A549 treated with RU486 at 1 μM for 4 hours (cell line): ENCODE results near the gene SURF2. TPM values are rescaled to one million over a fixed set of nuclear protein-coding genes. Genes with fewer than 3 reads are reported as not detected.

Source experiments
- total RNA-seq: library from RNA; stranded (reverse); fragments of 200-300 nt; extraction: Qiagen RNA extraction; gene quantifications from 5 replicates; pipeline ENCODE4 v1.2.3, GENCODE V29; 2022; ENCODE audit warnings: low read depth

Gene SURF2
- total RNA-seq: 36.9 to 58.0 TPM (median 48.7 TPM) in 5 replicates

DNA sequence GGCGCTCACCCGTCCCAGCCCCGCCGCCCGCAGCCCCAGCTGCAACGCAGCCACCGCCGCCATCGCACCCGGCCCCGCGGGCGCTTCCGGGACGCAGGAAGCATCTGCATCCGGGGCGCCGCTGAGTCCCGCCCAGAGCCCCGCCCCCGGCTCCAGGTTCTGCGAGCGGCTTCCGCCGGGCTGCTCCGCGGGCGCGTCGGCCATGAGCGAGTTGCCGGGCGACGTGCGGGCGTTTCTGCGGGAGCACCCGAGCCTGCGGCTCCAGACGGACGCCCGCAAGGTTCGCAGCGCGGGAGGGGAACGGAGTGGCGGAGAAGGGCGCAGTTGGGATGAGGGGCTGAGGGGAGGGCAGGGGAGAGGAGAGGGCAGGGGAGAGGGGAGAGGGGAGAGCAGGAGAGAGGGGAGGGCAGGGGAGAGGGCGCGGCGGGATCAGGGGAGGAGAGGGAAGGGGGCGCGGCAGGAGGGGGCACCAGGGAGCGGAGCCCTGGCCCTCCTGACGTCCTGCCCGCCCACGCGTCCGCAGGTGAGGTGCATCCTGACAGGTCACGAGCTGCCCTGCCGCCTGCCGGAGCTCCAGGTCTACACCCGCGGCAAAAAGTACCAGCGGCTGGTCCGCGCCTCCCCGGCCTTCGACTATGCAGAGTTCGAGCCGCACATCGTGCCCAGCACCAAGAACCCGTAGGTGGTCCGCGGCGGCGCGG is at the start of gene SURF2, which contains the start of gene SURF1:
TSS of gene SURF2 (plus strand) at position 160 of the 701 bp plus-strand sequence. CDS start at position 203, 43 bp downstream.
TSS of gene SURF1 (minus strand) at position 97 of the 701 bp plus-strand sequence. CDS start at position 63, 34 bp downstream.

DNA sequence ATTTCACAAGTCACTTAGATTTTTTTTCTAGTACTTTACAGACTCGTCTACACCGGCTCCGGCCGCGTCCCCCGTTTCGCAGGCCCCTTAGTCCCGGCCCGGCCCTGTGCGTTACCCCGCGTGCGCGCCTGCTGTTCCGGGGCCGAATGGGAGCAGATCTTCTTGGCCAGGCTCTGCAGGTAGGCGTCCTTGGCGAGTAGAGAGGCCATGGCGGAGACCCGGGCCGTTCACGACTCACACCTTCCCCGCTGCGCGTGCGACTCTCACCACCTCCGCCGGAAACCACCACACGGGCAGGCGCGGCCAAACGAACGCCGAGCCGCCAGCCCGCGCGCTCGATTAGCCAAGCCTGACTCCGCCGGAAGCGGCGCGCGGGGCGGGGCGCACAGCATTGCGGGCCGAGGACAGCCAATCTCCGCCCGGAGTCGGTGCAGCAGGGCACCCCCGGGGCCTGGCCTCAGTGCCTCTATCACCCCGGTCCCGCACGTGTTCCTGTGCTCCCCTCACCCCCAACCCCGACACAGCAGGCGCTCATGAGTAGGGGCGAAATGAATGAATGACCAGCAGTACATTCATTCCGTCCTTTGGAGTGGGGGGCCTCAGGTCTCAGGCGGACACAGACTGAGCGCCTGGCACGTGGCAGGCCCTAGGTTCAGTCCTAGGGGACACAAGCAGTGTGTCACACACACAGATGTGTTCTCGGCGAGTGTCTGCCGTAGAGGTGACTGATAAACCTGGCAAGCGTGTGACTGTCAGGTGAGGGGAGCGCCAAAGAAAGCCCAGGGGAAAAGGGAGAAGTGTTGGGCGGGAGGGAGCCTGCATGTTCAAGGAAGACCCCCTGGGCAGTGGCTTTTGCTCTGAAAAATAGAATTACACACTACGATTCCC is 20.2 kb upstream of the SURF2 start, which contains the start of gene SURF6:
TSS of gene SURF6 (minus strand) at position 265 of the 888 bp plus-strand sequence. CDS start at position 209, 56 bp downstream.

DNA sequence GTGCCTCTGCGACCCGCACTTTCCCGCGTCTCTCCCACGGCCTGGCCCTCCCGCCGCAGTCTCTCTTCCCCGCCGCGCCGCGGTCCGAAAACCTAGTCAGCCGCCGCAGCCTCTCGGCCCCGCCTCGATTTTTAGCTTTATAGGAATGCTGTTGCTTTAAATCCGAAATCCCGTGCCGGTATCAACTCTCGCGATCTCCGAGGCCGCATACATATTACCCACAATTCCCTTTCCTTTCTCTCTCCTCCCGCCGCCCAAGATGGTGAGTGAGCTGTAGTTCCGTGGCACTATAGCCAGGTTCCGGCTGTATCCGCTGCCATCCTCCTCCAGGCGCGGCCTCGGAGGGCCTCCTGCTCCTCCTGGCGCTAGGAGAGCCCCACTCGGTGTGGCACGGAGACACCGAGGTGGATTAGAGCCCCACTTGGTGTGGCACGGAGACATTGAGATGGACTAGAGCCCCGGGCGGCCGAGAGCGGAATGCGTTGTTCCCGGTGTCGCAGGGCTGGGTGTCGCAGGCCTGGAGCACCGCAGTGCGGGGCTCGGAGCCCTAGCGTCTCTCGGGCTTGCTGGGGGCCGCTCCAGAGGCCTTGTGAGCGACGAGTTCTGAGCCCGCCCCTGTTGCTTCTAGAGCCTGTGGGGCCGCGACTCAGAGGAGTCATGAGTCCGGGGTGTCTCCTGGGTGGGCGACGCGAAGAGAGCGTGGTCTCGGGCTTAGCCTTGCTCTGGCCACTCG is 8.2 kb upstream of the SURF2 start, which contains the start of the genes MED22 and RPL7A:
TSS of gene MED22 (minus strand) at position 147 of the 733 bp plus-strand sequence. CDS start 1,469 bp downstream, outside the sequence.
TSS of gene RPL7A (plus strand) at position 234 of the 733 bp plus-strand sequence. CDS start at position 260, 26 bp downstream.

DNA sequence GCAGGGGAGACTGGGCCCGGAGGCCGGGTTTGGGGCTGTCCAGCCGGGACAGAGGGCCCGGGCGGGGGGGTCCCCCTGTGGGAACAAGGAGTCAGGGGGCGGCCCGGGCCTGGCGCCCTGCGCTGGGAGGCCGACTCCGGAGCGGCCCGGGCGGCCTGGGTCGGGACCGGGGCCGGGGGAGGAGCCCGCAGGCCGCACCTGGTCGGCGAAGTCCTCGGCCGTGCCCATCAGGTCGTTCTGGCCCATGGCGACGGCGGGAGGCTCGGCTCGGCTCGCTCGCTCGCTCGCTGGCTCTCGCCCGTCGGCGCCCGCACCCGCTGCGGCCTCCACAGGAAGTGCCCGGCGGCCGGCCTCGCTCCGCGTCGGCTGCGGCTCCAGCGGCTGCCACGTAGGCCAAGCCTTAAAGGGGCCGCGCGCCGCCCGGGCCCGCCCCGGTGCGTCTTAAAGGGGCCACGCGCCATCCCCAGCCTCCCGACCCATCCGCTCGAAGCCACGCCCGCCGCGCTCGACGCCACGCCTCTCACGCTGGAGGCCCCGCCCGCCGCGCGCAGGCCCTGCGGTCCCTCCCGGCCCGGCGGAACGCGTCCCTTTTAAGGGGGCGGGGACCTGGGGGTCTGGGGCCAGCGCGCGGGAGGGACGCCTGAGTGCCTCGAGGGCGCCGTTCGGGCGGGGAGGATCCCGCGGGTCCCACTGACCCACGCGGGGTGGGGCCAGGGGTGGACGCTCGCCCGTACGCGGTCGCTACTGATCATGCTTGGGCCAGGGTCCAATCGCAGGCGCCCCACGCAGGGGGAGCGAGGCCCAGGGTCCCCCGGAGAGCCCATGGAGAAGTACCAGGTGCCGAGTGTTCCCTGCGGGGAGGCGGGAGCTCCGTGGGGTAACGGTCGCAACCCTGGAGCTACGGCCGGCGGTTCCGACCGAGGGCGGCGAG is 19.6 kb downstream of the SURF2 start, which contains the start of the genes STKLD1 and SURF4:
TSS of gene STKLD1 (plus strand) at position 643 of the 931 bp plus-strand sequence. CDS start at position 751, 108 bp downstream.
TSS of gene SURF4 (minus strand) at position 337 of the 931 bp plus-strand sequence. CDS start at position 246, 91 bp downstream.

Other genes with a start within 250 kb of the SURF2 start
- 21.6 to 30.1 TPM (median 27.6 TPM) in 5 replicates for gene RALGDS, start 235.3 kb upstream of the SURF2 start, total RNA-seq
- 1.6 to 2.7 TPM (median 2.2 TPM) in 5 replicates for gene GBGT1, start 192.6 kb upstream of the SURF2 start, total RNA-seq
- not detected in 5 replicates for gene OBP2B, start 147.3 kb upstream of the SURF2 start, total RNA-seq
- gene ABO, start 81.3 kb upstream of the SURF2 start, total RNA-seq: not detected in 5 replicates
- 19.9 to 33.2 TPM (median 29.0 TPM) in 5 replicates for gene SURF6, start 20.4 kb upstream of the SURF2 start, total RNA-seq
- gene MED22, start 8.4 kb upstream of the SURF2 start, total RNA-seq: 21.7 to 33.3 TPM (median 28.9 TPM) in 5 replicates
- 3,299 to 3,689 TPM (median 3,392 TPM) in 5 replicates for gene RPL7A, start 8.3 kb upstream of the SURF2 start, total RNA-seq
- 35.5 to 51.0 TPM (median 42.0 TPM) in 5 replicates for gene SURF1, start 63 bp upstream of the SURF2 start, total RNA-seq
- gene SURF4, start 19.5 kb downstream of the SURF2 start, total RNA-seq: 177 to 208 TPM (median 200 TPM) in 5 replicates
- gene STKLD1, start 19.8 kb downstream of the SURF2 start, total RNA-seq: 0.08 to 1.4 TPM (median 0.67 TPM) in 5 replicates
- gene REXO4, start 61.5 kb downstream of the SURF2 start, total RNA-seq: 34.3 to 40.3 TPM (median 36.9 TPM) in 5 replicates
- gene ADAMTS13, start 65.8 kb downstream of the SURF2 start, total RNA-seq: 0.33 to 0.97 TPM (median 0.46 TPM) in 5 replicates
- 3.1 to 4.8 TPM (median 4.4 TPM) in 5 replicates for gene CACFD1, start 103.4 kb downstream of the SURF2 start, total RNA-seq
- gene SLC2A6, start 122.5 kb downstream of the SURF2 start, total RNA-seq: 14.5 to 24.2 TPM (median 20.4 TPM) in 5 replicates
- not detected in 5 replicates for gene MYMK, start 168.4 kb downstream of the SURF2 start, total RNA-seq
- not detected in 5 replicates for gene ADAMTSL2, start 178.2 kb downstream of the SURF2 start, total RNA-seq